ENCODE measurements around the gene NOP53.
"Not testable (repeated sequence)": the region's sequence is repeated elsewhere in the genome, so short reads cannot be mapped to it uniquely, and the experiment has no call there.

NOP53 gene

DNA sequence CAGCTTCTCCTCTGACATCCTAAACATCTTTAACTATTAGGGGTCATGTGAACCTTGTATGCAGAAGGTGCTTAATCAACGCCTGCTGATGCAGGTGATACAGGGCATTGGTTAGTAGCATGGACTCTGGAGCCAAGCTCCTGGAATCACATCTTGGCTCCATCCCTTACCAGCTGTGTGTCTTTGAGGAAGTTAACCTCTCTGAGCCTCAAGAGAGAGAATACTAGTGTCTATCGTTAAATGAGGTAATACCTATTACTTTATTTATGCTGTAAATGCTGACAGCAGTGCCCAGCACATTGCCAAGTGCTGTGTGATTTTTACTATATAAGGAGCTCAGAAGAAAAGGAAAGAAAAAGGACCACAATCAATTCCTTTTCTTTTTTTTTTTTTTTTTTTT lies 22.0 kb downstream of the NOP53 start:
- H3K9me3 ChIP-seq (ENCODE audit: low read length) = no peaks in the 10 kb centered on the region
- H3K36me3 ChIP-seq (ENCODE audit: insufficient read depth, low read length) = no peaks in the 10 kb centered on the region
- H3K27me3 ChIP-seq (ENCODE audit: control insufficient read depth in 1 of 2, insufficient read depth in 2 of 2, low read length in 2 of 2) = no peaks in the 10 kb centered on the region
- no peak overlapping the region for H3K27ac ChIP-seq (ENCODE audit: low read depth, low read length)
- H3K9ac ChIP-seq (ENCODE audit: low read length) = no peak overlapping the region
- H3K4me3 ChIP-seq (ENCODE audit: low read depth in 1 of 2, low read length in 2 of 2) = no peak overlapping the region
- H3K4me1 ChIP-seq (ENCODE audit: insufficient read depth, low read length) = no peaks in the 10 kb centered on the region

DNA sequence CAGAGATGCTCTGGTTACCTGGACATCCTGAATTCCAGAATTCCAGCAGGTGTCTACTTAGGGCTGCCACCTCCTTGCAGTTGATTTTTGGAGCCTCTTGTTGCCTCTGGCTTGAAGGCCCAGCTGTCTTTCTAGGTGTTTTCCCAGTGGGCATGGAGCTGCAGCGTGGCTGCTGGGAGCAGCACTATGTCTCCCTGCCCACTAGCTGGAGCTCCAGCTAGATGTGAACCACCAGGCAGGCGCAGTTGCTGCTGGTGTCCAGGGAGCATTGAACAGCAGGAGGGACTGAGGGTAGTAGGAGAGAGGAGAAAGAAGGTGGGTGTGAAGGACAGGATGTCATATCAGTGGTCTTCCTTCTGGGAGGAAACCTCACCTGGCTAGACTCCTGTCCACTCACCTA lies 23.3 kb downstream of the NOP53 start:
- H3K36me3 ChIP-seq (ENCODE audit: insufficient read depth, low read length) = no peaks in the 10 kb centered on the region
- H3K27ac ChIP-seq (ENCODE audit: low read depth, low read length) = no peak overlapping the region
- no peaks in the 10 kb centered on the region for H3K27me3 ChIP-seq (ENCODE audit: control insufficient read depth in 1 of 2, insufficient read depth in 2 of 2, low read length in 2 of 2)
- no peaks in the 10 kb centered on the region for H3K9me3 ChIP-seq (ENCODE audit: low read length)
- no peaks in the 10 kb centered on the region for H3K4me1 ChIP-seq (ENCODE audit: insufficient read depth, low read length)
- H3K9ac ChIP-seq (ENCODE audit: low read length) = no peak overlapping the region
- H3K4me3 ChIP-seq (ENCODE audit: low read depth in 1 of 2, low read length in 2 of 2) = no peak overlapping the region

DNA sequence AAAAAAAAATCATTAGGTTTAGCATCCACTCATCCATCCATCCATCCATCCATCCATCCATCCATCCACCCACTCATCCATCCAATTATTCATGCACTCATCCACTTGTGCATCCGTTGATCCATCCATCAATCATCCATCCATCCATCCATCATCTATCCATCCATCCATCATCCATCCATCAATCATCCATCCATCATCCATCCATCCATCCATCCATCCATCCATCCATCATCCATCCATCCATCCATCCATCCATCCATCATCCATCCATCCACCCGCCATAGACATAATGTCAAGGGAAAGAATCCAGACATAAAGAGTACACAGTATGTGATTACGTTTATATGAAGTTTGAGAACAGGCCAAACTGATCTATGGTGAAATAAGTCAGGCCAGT lies 24.2 kb downstream of the NOP53 start:
- H3K27ac ChIP-seq (ENCODE audit: low read depth, low read length) = no peak overlapping the region
- no peaks in the 10 kb centered on the region for H3K4me1 ChIP-seq (ENCODE audit: insufficient read depth, low read length)
- H3K9ac ChIP-seq (ENCODE audit: low read length) = no peak overlapping the region
- H3K4me3 ChIP-seq (ENCODE audit: low read depth in 1 of 2, low read length in 2 of 2) = no peak overlapping the region
- H3K9me3 ChIP-seq (ENCODE audit: low read length) = no peaks in the 10 kb centered on the region
- no peaks in the 10 kb centered on the region for H3K36me3 ChIP-seq (ENCODE audit: insufficient read depth, low read length)
- no peaks in the 10 kb centered on the region for H3K27me3 ChIP-seq (ENCODE audit: control insufficient read depth in 1 of 2, insufficient read depth in 2 of 2, low read length in 2 of 2)

DNA sequence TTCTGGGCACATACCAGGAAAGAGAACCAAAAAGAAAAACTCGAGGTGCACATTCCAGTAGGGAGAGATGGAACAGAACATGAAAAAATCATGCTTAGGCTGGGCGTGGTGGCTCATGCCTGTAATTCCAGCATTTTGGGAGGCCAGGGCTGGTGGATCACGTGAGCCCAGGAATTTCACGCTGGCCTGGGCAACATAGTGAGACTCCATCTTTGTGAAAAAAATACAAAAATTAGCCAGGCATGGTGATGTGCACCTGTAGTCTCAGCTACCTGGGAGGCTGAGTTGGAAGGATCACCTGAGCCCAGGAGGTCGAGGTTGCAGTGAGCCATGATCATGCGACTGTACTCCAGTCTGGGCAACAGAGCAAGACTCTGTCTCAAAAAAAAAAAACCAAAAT lies 25.9 kb downstream of the NOP53 start:
- not testable (repeated sequence) for H3K4me3 ChIP-seq (ENCODE audit: low read depth in 1 of 2, low read length in 2 of 2); H3K9me3 ChIP-seq (ENCODE audit: low read length); H3K27ac ChIP-seq (ENCODE audit: low read depth, low read length); H3K36me3 ChIP-seq (ENCODE audit: insufficient read depth, low read length); H3K9ac ChIP-seq (ENCODE audit: low read length); H3K27me3 ChIP-seq (ENCODE audit: control insufficient read depth in 1 of 2, insufficient read depth in 2 of 2, low read length in 2 of 2); H3K4me1 ChIP-seq (ENCODE audit: insufficient read depth, low read length)

DNA sequence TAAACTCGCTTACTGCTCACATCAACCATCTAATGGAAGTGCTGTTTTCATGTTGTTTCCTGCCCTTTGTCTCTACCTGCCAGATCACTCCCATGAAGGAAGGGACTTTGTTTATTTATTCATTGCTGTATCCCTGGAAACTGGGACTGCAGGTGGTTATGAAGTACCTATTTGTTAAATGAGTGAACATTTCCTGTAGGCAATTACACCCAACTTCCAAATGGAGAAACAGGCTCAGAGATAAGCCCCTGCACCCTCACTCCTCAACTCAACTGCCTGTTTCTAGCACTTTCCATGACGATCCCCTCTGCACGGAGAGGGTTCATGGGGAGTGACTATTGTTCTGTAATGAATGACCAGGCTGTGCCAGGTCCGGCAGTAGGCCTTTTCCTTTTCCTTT lies 31.2 kb downstream of the NOP53 start:
- Histone ChIP-seq H3K27me3 (ENCODE audit: control insufficient read depth in 1 of 2, insufficient read depth in 2 of 2, low read length in 2 of 2) (no peaks in the 10 kb centered on the region), H3K27ac (ENCODE audit: low read depth, low read length) (no peak overlapping the region)

DNA sequence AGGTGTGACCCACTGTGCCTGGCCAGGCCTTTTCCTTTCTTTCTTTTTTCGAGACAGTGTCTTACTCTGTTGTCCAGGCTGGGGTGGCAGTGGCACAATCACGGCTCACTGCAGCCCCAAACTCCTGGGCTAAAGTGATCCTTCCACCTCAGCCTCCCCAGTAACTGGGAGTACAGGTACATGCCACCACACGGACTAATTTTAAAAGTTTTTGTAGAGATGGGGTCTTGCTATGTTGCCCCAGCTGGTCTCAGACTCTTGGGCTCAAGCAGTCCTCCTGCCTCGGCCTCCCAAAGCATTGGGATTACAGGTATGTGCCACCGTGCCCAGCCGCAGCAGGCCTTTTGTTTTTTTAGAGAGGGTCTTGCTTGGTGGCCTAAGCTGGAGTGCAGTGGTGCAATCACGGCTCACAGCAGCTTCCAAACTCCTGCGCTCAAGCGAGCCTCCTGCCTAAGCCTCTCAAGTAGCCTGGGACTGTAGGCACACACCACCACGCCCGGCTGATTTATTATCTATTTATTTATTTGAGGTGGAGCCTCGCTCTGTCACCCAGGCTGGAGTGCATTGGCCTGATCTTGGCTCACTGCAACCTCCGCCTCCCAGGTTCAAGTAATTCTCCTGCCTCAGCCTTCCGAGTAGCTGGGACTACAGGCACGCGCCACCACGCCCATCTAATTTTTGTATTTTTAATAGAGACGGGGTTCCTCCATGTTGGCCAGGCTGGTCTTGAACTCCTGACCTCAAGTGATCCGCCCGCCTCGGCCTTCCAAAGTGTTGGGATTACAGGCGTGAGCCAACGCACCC lies 32.1 kb downstream of the NOP53 start:
- not testable (repeated sequence) for H3K9ac ChIP-seq (ENCODE audit: low read length)
- Histone ChIP-seq H3K4me1 (ENCODE audit: insufficient read depth, low read length) (peaks cover 23% of the 10 kb centered on the region), H3K27ac (ENCODE audit: low read depth, low read length) (peak overlapping the region; percentile 89)

More for the DNA sequence above, 31.2 kb downstream of the NOP53 start:
- H3K9ac ChIP-seq (ENCODE audit: low read length) = no peak overlapping the region
- no peaks in the 10 kb centered on the region for H3K9me3 ChIP-seq (ENCODE audit: low read length)
- H3K4me1 ChIP-seq (ENCODE audit: insufficient read depth, low read length) = peaks cover 15% of the 10 kb centered on the region
- H3K36me3 ChIP-seq (ENCODE audit: insufficient read depth, low read length) = peaks cover 9% of the 10 kb centered on the region
- no peak overlapping the region for H3K4me3 ChIP-seq (ENCODE audit: low read depth in 1 of 2, low read length in 2 of 2)

DNA sequence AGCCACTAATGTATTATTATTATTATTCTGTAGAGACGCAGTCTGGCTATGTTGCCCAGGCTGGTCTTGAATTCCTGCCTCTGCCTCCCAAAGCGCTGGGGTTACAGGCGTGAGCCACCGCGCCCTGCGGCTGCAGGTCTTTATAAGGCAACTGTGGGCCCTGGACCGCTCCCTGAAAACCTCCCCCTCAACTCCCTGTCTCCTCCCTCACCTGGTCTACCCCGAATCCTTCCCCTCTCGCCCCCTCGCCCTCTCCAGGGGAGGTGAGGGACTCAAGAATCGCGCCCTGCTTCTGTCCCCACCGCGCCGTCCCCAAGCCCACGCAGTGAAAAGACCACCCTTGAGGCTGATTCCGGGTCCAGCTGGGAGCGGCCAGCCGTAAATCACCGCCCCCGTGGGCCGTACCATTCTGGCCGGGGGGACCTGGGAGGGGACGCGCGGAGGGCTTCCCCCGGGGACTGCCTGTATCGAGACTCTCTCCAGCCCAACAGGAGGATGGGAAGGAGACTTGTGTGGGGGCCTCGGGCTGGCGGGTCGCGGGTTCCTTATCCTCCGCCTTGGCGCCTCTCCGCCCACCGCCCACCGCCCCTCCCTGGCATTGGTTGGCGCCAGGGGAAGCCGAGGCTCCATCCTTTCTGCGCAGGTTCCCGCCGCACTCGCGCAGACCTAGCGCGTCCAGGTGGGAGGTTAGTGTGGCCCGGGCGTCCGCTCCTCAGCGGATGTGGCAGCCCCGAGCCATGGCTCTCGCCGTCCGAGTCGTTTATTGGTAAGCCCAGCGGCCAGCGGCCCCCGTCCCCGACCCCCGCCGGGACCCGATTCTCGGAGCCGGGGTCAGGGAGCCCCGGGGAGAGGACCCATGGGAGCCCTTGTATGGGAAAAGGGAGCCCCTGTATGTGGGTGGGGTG lies 33.0 kb downstream of the NOP53 start, which contains the start of gene SELENOW:
TSS of gene SELENOW (plus strand) at position 655 of the 905 bp plus-strand sequence. CDS start at position 738, 83 bp downstream.
- Histone ChIP-seq H3K9ac (ENCODE audit: low read length) (peak within 1 kb of the TSS; percentile 73), H3K27ac (ENCODE audit: low read depth, low read length) (peak within 1 kb of the TSS; percentile 89), H3K9me3 (ENCODE audit: low read length) (no peaks in the 10 kb centered on the region), H3K4me1 (ENCODE audit: insufficient read depth, low read length) (peaks cover 26% of the 10 kb centered on the region), H3K36me3 (ENCODE audit: insufficient read depth, low read length) (peaks cover 12% of the 10 kb centered on the region), H3K27me3 (ENCODE audit: control insufficient read depth in 1 of 2, insufficient read depth in 2 of 2, low read length in 2 of 2) (no peaks in the 10 kb centered on the region), H3K4me3 (ENCODE audit: low read depth in 1 of 2, low read length in 2 of 2) (peak within 1 kb of the TSS; percentile 93 to 94)

More for the DNA sequence above, 32.1 kb downstream of the NOP53 start:
- H3K27me3 ChIP-seq (ENCODE audit: control insufficient read depth in 1 of 2, insufficient read depth in 2 of 2, low read length in 2 of 2); H3K9me3 ChIP-seq (ENCODE audit: low read length): not testable (repeated sequence)
- Histone ChIP-seq H3K36me3 (ENCODE audit: insufficient read depth, low read length) (peaks cover 10% of the 10 kb centered on the region), H3K4me3 (ENCODE audit: low read depth in 1 of 2, low read length in 2 of 2) (peak overlapping the region; percentile 93 to 94)

DNA sequence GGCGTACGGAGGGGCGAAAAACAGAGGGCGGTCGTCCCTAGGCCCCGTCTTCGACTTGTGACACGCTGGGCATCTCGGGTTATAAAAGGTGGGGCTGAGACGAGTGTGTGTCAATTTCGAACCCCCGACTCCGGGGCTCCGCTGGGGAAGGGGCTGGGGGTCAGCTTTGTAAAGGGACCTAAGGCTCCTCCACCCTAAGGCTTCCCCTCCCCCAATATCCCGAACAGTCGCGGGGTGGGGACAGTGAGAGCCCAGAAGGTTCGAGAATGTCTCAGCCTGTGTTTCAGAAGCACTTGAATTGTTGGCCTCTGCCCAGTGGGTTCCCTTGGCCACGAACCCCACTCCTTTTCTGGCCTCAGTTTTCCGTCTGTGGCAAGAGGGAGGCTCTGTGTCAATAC lies 33.6 kb downstream of the NOP53 start:
- H3K36me3 ChIP-seq (ENCODE audit: insufficient read depth, low read length) = peaks cover 18% of the 10 kb centered on the region
- H3K9me3 ChIP-seq (ENCODE audit: low read length) = no peaks in the 10 kb centered on the region
- peak overlapping the region; percentile 89 for H3K27ac ChIP-seq (ENCODE audit: low read depth, low read length)
- H3K4me3 ChIP-seq (ENCODE audit: low read depth in 1 of 2, low read length in 2 of 2) = peak overlapping the region; percentile 93 to 94
- H3K27me3 ChIP-seq (ENCODE audit: control insufficient read depth in 1 of 2, insufficient read depth in 2 of 2, low read length in 2 of 2) = no peaks in the 10 kb centered on the region
- peak overlapping the region; percentile 73 for H3K9ac ChIP-seq (ENCODE audit: low read length)
- H3K4me1 ChIP-seq (ENCODE audit: insufficient read depth, low read length) = peaks cover 26% of the 10 kb centered on the region

DNA sequence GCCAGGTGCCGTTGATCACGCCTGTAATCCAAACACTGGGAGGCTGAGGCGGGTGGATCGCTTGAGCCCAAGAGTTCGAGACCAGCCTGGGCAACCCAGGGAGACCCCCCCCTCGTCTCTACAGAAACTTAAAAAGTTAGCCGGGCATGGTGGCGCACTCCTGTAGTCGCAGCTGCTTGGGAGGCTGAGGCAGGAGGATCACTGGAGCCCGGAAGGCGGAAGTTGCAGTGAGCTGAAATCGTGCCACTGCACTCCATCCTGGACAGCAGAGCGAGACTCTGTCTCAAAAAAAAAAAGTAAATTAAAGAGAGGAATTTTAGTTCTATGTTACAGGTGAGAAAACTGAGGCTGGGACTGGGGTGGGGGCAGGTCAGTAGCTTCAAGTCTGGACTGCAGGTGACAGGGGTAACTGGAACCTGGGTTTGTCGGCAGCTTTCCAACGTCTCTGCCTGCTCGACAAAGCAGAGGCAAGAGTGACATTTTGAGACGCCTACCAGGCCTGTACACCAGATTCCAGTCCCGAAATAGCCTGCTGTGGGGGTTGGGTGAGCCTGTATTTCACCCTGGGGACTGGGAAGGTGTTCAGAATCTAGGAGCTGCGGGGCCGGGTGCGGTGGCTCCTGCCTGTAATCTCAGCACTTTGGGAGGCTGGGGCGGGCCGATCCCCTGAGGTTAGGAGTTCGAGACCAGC lies 34.3 kb downstream of the NOP53 start:
- Histone ChIP-seq H3K27ac (ENCODE audit: low read depth, low read length) (peak overlapping the region; percentile 89), H3K4me1 (ENCODE audit: insufficient read depth, low read length) (peaks cover 26% of the 10 kb centered on the region), H3K36me3 (ENCODE audit: insufficient read depth, low read length) (peaks cover 25% of the 10 kb centered on the region), H3K9ac (ENCODE audit: low read length) (peak overlapping the region; percentile 73), H3K9me3 (ENCODE audit: low read length) (no peaks in the 10 kb centered on the region), H3K27me3 (ENCODE audit: control insufficient read depth in 1 of 2, insufficient read depth in 2 of 2, low read length in 2 of 2) (no peaks in the 10 kb centered on the region), H3K4me3 (ENCODE audit: low read depth in 1 of 2, low read length in 2 of 2) (peak overlapping the region; percentile 93 to 94)

DNA sequence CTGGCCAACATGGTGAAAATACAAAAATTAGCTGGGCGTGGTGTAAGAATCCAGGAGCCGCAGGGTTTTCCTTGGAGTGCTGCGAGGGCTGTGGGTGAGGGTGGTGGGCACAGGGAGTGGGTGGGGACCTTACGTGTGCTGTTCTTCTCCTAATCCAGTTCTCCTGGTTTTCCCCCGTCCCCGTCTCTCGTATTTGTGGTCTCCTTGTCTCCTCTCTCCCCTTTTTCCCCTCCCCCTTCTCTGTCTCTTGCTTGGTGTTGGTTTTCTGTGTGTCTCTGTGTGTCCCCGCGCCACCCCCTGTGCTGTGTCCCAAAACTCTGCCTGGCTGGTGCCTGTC lies 34.8 kb downstream of the NOP53 start:
- Histone ChIP-seq H3K9ac (ENCODE audit: low read length) (peak overlapping the region; percentile 73), H3K36me3 (ENCODE audit: insufficient read depth, low read length) (peaks cover 28% of the 10 kb centered on the region), H3K27ac (ENCODE audit: low read depth, low read length) (peak overlapping the region; percentile 89), H3K4me3 (ENCODE audit: low read depth in 1 of 2, low read length in 2 of 2) (peak overlapping the region; percentile 93 to 94), H3K27me3 (ENCODE audit: control insufficient read depth in 1 of 2, insufficient read depth in 2 of 2, low read length in 2 of 2) (no peaks in the 10 kb centered on the region), H3K4me1 (ENCODE audit: insufficient read depth, low read length) (peaks cover 26% of the 10 kb centered on the region), H3K9me3 (ENCODE audit: low read length) (no peaks in the 10 kb centered on the region)

Measured in muscle layer of colon (tissue), 2 donors.